BE2C (cell line): ENCODE results near the gene TMEM131L.
"Not testable (repeated sequence)": the region's sequence is repeated elsewhere in the genome, so short reads cannot be mapped to it uniquely, and the experiment has no call there.

ENCODE experiments used
- DNase-seq: peaks from one replicate; pipeline ENCODE4 v3.0.0-alpha.2; 2020
- H3K27me3 ChIP-seq: fragments of 250-450 bp; sonication (Bioruptor Pico); 2 replicates; pipeline ENCODE4 v1.5.1; 2020; ENCODE audit warnings: mild to moderate bottlenecking
- H3K36me3 ChIP-seq: fragments of 250-450 bp; sonication (Bioruptor Pico); 2 replicates; pipeline ENCODE4 v1.5.1; 2020; ENCODE audit warnings: mild to moderate bottlenecking
- H3K4me1 ChIP-seq: fragments of 250-450 bp; sonication (Bioruptor Pico); 2 replicates; pipeline ENCODE4 v1.5.1; 2020
- H3K4me3 ChIP-seq: 2 replicates; pipeline ENCODE4 v1.5.1; 2011; ENCODE audit warnings: low read depth, low read length
- H3K9me3 ChIP-seq: fragments of 250-450 bp; sonication (Bioruptor Pico); 2 replicates; pipeline ENCODE4 v1.5.1; 2020
- TF ChIP-seq, protein P1 (sequence below): IDR thresholded peaks from 2 replicates; pipeline ENCODE4 v1.5.1; 2012; ENCODE audit warnings: mild to moderate bottlenecking, low read depth, low read length

The TMEM131L gene

DNA sequence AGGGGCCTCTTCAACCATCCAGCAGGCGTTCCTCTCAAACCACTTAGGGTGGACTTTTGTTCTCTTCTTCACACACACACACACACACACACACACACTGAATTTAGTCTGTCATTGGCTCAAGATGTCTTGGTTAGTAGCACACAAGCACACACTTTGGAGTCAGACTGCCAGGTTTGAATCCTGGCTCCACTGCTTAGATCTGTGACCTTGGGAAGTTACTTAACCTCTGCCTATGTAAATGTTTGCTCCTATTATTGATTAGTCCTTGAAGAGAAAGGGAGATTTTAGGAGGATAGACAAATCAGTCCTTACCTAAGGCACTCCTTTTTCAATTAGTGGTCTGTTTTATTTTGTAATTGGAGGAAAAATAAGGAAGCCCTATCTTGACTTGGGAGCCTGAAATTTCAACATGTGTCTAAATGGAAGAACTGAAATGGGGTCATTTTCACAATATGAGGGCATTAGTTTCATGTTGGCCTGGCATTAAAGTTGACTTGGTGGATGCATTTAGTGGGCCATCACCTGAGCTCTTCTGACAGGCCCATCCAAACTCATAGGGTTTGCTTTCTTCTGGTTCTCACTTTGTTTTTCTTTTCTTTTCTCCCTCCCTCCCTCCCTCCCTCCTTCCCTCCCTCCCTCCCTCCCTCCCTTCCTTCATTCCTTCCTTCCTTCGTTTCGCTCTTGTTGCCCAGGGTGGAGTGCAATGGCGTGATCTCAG lies 13.3 kb upstream of the TMEM131L start:
- no peaks in the 10 kb centered on the region for H3K27me3 ChIP-seq
- H3K4me3 ChIP-seq, result no peak overlapping the region
- H3K4me1 ChIP-seq, result no peaks in the 10 kb centered on the region
- H3K9me3 ChIP-seq, result no peaks in the 10 kb centered on the region
- no peaks in the 10 kb centered on the region for H3K36me3 ChIP-seq
- DNase-seq, result no peak
- TF ChIP-seq, protein P1, sequence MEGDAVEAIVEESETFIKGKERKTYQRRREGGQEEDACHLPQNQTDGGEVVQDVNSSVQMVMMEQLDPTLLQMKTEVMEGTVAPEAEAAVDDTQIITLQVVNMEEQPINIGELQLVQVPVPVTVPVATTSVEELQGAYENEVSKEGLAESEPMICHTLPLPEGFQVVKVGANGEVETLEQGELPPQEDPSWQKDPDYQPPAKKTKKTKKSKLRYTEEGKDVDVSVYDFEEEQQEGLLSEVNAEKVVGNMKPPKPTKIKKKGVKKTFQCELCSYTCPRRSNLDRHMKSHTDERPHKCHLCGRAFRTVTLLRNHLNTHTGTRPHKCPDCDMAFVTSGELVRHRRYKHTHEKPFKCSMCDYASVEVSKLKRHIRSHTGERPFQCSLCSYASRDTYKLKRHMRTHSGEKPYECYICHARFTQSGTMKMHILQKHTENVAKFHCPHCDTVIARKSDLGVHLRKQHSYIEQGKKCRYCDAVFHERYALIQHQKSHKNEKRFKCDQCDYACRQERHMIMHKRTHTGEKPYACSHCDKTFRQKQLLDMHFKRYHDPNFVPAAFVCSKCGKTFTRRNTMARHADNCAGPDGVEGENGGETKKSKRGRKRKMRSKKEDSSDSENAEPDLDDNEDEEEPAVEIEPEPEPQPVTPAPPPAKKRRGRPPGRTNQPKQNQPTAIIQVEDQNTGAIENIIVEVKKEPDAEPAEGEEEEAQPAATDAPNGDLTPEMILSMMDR, result no peak

DNA sequence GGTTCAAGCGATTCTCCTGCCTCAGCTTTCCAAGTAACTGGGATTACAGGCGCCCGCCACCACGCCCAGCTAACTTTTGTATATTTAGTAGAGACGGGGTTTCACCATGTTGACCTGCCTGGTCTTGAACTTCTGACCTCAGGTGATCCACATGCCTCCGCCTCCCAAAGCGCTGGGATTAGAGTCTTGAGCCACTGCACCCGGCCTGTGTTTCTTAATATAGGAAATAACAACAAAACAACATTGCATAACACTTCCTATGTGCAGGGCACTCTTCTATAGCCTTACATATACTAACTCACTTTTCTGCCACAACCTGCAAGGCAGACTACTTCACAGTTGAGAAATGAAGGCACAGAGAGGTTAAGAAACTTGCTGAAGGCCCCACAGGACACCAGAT lies 12.8 kb upstream of the TMEM131L start:
- no peaks in the 10 kb centered on the region for H3K27me3 ChIP-seq
- H3K9me3 ChIP-seq, result no peaks in the 10 kb centered on the region
- no peaks in the 10 kb centered on the region for H3K36me3 ChIP-seq
- H3K4me3 ChIP-seq, result no peak overlapping the region
- TF ChIP-seq, protein P1, result no peak
- no peak for DNase-seq
- no peaks in the 10 kb centered on the region for H3K4me1 ChIP-seq

DNA sequence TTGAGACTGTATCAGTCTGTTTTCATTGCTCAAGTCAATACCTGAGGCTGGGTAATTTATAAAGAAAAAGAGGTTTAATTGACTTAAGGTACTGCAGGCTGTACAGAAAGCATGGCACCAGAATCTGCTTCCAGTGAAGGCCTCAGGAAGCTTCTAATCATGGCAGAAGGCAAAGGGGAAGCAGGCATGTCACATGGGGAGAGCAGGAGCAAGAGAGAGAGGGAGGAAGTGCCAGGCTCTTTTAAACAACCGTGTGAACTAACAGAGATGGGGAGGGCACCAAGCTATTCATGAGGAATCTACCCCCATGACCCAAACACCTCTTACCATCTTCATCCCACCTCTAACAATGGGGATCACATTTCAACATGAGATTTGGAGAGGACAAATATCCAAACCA lies 7.2 kb upstream of the TMEM131L start:
- DNase-seq, result no peak
- no peaks in the 10 kb centered on the region for H3K27me3 ChIP-seq
- no peaks in the 10 kb centered on the region for H3K36me3 ChIP-seq
- H3K9me3 ChIP-seq, result no peaks in the 10 kb centered on the region
- no peaks in the 10 kb centered on the region for H3K4me1 ChIP-seq
- no peak overlapping the region for H3K4me3 ChIP-seq
- TF ChIP-seq, protein P1, result no peak

DNA sequence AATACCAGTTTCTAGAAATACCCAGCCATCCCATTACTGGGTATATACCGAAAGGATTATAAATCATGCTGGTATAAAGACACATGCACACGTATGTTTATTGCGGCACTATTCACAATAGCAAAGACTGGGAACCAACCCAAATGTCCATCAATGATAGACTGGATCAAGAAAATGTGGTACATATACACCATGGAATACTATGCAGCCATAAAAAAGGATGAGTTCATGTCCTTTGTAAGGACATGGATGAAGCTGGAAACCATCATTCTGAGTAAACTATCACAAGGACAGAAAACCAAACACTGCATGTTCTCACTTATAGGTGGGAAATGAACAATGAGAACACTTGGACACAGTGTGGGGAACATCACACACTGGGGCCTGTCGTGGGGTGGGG lies 4.6 kb upstream of the TMEM131L start:
- not testable (repeated sequence) for DNase-seq, H3K4me3 ChIP-seq, H3K36me3 ChIP-seq, H3K9me3 ChIP-seq, H3K27me3 ChIP-seq, H3K4me1 ChIP-seq

DNA sequence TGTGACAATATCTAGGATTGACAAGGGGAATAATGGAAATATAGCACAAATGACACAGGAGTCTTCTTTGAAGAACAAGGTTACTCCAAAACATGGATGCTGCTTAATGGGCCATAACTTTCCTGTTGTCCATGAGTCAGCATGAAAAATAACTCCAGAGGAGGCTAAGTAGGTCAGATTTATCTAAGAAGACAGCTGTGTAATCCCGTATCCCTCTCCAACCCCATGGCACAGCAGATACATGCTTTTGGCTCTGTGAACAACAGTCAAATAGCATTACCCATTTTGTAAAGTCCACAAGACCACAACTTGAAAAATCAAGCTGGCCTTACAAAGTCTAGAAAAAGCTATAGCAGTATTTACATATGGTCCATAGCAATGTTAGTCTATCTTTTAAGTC lies 2.1 kb upstream of the TMEM131L start:
- no peaks in the 10 kb centered on the region for H3K9me3 ChIP-seq
- no peaks in the 10 kb centered on the region for H3K27me3 ChIP-seq
- no peak overlapping the region for H3K4me3 ChIP-seq
- H3K4me1 ChIP-seq, result peaks cover 13% of the 10 kb centered on the region
- peak; percentile 19 for DNase-seq
- no peaks in the 10 kb centered on the region for H3K36me3 ChIP-seq
- TF ChIP-seq, protein P1, result no peak

DNA sequence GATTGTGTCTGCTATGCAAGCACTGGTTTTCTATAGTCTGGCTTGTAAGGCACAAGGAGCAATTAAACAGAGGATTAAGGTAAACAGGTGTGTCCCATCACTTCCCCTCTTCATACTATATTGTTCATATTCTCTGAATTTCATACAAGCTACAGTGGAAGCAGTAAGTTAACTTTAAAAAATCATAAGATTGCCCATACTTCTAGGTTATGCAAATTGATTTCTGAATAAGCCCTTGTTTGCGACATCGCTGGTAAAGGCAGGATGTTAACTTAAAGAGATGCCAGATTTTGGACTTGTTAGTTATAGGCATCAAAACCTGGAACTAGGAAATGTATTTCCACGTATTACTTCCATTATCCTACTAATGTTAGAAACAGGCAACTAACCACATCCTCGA lies 1.0 kb upstream of the TMEM131L start:
- peak overlapping the region; percentile 61 for H3K4me3 ChIP-seq
- TF ChIP-seq, protein P1, result no peak
- no peaks in the 10 kb centered on the region for H3K36me3 ChIP-seq
- no peaks in the 10 kb centered on the region for H3K9me3 ChIP-seq
- peaks cover 13% of the 10 kb centered on the region for H3K4me1 ChIP-seq
- no peak for DNase-seq
- no peaks in the 10 kb centered on the region for H3K27me3 ChIP-seq

DNA sequence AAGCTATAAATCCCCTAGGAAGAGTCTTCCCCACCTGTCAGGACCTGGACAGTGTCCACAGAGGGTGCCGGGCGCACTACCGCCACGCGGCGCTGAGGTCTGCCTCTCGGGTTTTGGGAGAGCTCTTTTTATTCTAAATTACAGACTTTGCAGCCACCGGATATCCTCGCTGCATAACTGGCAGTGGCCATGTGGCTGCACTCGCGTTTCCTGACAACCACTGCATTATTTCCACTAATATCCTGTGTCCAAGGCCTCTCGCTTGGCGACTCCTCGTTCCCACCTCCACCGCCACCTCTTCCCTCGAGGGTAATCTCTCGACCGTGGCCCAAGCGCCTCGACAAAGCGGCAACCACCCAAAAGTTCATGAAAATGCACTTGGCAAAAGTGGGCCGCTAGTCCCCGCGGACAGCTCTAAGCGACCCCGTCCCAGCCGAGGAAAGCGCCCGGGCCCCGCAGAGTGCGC lies 512 bp upstream of the TMEM131L start:
- peaks cover 13% of the 10 kb centered on the region for H3K4me1 ChIP-seq
- TF ChIP-seq, protein P1, result no peak
- no peaks in the 10 kb centered on the region for H3K36me3 ChIP-seq
- no peaks in the 10 kb centered on the region for H3K9me3 ChIP-seq
- peak; percentile 49 for DNase-seq
- H3K4me3 ChIP-seq, result peak overlapping the region; percentile 61
- H3K27me3 ChIP-seq, result no peaks in the 10 kb centered on the region
